ENCODE results near the gene SFRP2.

The SFRP2 gene

DNA sequence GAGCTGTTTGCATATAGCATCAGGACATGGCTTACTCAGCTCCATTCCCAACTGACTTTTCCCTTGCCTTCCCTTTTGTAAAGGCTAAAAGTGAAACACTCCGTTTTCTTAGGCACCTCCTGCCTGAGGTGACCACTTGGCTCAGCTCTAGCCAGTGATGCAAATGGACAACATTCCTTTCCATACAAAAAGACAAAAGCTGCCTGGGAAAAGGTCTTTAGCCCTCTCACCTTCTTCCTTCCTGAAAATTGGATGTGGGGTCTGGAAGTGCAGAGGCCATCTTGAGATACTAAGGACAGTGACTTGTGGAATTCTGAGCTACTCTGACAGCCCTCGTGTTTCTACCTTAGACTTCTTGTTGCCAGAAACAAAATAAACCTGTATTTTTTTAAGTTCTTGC lies 27.7 kb upstream of the SFRP2 start:
- H3K4me1 ChIP-seq, result no peaks in the 10 kb centered on the region
- H3K4me3 ChIP-seq (ENCODE audit: low read depth, low read length), result no peak overlapping the region
- DNase-seq, result no peak
- no peaks in the 10 kb centered on the region for H3K9me3 ChIP-seq
- TF ChIP-seq CTCF (IDR thresholded peaks at IDR 0.05; ENCODE audit: low read depth, low read length), result no peak
- no peaks in the 10 kb centered on the region; the same call in 1 of the 2 replicates for H3K27me3 ChIP-seq
- H3K36me3 ChIP-seq, result no peaks in the 10 kb centered on the region

- H3K27me3 ChIP-seq, result peaks cover 4% of the 10 kb centered on the region; the same call in 1 of the 2 replicates
- H3K36me3 ChIP-seq, result no peaks in the 10 kb centered on the region
- no peaks in the 10 kb centered on the region for H3K4me1 ChIP-seq
- no peak overlapping the region for H3K4me3 ChIP-seq (ENCODE audit: low read depth, low read length)
- DNase-seq, result no peak
- no peak for TF ChIP-seq CTCF (IDR thresholded peaks at IDR 0.05; ENCODE audit: low read depth, low read length)
- H3K9me3 ChIP-seq, result no peaks in the 10 kb centered on the region
Measured at GRCh38 chr4:153814789-153815188, 25.9 kb upstream of the SFRP2 start.

DNA sequence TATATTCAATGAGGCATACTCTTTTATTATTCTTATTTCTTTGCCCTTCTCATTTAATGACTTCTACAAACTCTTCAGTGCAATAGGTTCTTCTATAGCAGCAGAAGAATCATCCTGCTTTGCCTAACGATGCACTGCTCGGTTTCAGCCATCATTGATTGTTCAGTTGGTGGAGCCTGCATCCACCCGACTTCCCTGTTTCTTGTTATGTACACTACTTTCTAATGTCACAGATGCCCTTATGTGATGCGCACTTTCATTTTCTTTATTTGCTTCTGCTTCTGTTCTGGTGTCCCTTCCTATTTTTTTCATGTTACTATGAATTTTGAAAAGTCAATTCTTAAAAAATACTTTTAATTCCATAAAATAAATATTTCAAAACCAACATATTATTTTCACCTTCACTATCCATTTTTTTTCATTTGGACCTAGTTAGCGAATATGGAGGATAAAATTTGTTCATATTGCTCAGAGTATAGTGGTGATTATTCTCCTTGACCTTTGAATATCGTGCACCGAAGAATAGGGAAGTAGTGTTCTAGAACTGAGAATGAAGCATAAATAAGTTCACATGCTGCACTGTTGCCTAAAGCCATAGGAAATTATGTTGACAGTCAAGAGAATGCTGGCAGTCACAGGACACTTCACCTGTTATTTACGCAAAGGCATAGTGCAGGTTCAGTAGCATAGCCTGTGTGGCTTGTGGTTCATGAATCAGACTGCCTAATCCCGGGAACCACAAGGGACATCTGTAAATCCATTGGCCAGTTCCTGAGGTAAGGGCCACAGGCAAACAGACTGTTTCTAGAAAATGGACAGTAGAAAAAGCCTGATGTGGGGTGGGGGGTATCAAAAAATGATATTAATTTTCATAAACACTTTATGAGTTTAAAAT lies 21.3 kb upstream of the SFRP2 start:
- H3K27me3 ChIP-seq, result peaks cover 4% of the 10 kb centered on the region; the same call in 1 of the 2 replicates
- TF ChIP-seq CTCF (IDR thresholded peaks at IDR 0.05; ENCODE audit: low read depth, low read length), result no peak
- no peaks in the 10 kb centered on the region for H3K4me1 ChIP-seq
- no peak for DNase-seq
- no peaks in the 10 kb centered on the region; the same call in 1 of the 2 replicates for H3K9me3 ChIP-seq
- no peaks in the 10 kb centered on the region for H3K36me3 ChIP-seq
- H3K4me3 ChIP-seq (ENCODE audit: low read depth, low read length), result no peak overlapping the region

DNA sequence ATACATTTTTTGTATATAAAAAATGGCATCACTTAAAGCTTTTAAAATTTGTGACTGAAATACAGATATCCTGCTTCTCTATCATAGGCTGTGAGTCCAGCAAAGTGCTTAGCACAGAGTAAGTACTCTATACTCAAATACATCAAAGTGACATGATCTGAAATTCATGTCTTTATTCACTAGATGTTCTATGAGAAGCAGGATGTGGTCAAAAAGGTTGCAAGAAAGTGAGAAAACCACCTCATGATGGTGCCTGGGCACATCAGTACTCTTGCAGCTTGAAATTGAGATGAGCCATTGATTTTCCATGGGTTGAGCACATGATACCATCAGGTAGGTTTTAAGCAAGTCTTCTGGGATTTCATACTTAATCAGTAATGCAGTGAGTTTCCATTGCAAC lies 20.4 kb upstream of the SFRP2 start:
- Histone ChIP-seq H3K27me3 (peaks cover 4% of the 10 kb centered on the region; the same call in 1 of the 2 replicates), H3K9me3 (no peaks in the 10 kb centered on the region; the same call in 1 of the 2 replicates), H3K4me3 (ENCODE audit: low read depth, low read length) (no peak overlapping the region), H3K36me3 (no peaks in the 10 kb centered on the region), H3K4me1 (no peaks in the 10 kb centered on the region)
- no peak for DNase-seq
- no peak for TF ChIP-seq CTCF (IDR thresholded peaks at IDR 0.05; ENCODE audit: low read depth, low read length)

DNA sequence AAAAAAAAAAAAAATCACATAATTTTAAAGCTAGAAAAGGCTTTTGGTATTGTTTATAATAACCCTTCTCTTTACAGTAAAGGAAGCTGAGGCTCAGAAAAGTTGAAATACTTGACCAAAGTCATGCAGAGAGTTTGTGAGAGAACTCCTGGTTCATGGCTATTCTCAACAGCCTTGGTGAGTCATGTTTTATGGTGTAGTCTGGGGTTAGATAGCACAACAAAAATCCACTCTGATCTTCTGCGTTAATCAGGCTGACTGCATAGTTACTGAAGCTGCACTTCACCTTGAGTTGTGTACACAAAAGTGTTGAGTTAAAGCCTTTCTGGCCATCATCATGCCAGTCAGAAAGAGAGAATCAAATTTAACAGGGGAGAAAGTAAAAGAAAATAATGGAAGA lies 19.3 kb upstream of the SFRP2 start:
- no peaks in the 10 kb centered on the region for H3K4me1 ChIP-seq
- H3K4me3 ChIP-seq (ENCODE audit: low read depth, low read length), result no peak overlapping the region
- peaks cover 4% of the 10 kb centered on the region; the same call in 1 of the 2 replicates for H3K27me3 ChIP-seq
- no peaks in the 10 kb centered on the region for H3K36me3 ChIP-seq
- no peak for DNase-seq
- H3K9me3 ChIP-seq, result no peaks in the 10 kb centered on the region; the same call in 1 of the 2 replicates
- TF ChIP-seq CTCF (IDR thresholded peaks at IDR 0.05; ENCODE audit: low read depth, low read length), result no peak

- no peaks in the 10 kb centered on the region for H3K4me1 ChIP-seq
- H3K4me3 ChIP-seq (ENCODE audit: low read depth, low read length), result no peak overlapping the region
- H3K9me3 ChIP-seq, result no peaks in the 10 kb centered on the region; the same call in 1 of the 2 replicates
- DNase-seq, result no peak
- TF ChIP-seq CTCF (IDR thresholded peaks at IDR 0.05; ENCODE audit: low read depth, low read length), result no peak
- no peaks in the 10 kb centered on the region for H3K36me3 ChIP-seq
- 0 out of 2 replicates have a peak, but pooled peaks cover 4% of the 10 kb centered on the region for H3K27me3 ChIP-seq
Measured at GRCh38 chr4:153806073-153806472, 17.2 kb upstream of the SFRP2 start.
